ENCODE measurements around the gene DIAPH1. TPM values are rescaled to one million over a fixed set of nuclear protein-coding genes. Genes with fewer than 3 reads are reported as not detected.

The DIAPH1 gene
- total RNA-seq, 1 donor from 2014 or later: 20.4 TPM

- H3K4me1 Mint-ChIP-seq: no peaks in the 10 kb centered on the region
- no peaks in the 10 kb centered on the region for H3K36me3 ChIP-seq
- no peak overlapping the region for H2AFZ ChIP-seq (replicated peaks)
- H3K27me3 Mint-ChIP-seq (ENCODE audit: insufficient read depth, low read depth): no peaks in the 10 kb centered on the region
- H3K4me3 Mint-ChIP-seq: no peak overlapping the region
- H3K4me1 ChIP-seq: peaks cover 7% of the 10 kb centered on the region
- no peaks in the 10 kb centered on the region for H3K36me3 Mint-ChIP-seq
- H3K27me3 ChIP-seq: no peaks in the 10 kb centered on the region
- no peak overlapping the region for H3K4me3 ChIP-seq
- H3K9me3 ChIP-seq (ENCODE audit: low read depth): no peaks in the 10 kb centered on the region
- no peak for DNase-seq (ENCODE audit: low spot score)
- H3F3A ChIP-seq (ENCODE audit: low read depth): no peaks in the 10 kb centered on the region
- no peak overlapping the region for H3K4me2 ChIP-seq
- no peaks in the 10 kb centered on the region for H3K9me3 Mint-ChIP-seq
- H3K27ac Mint-ChIP-seq: no peak overlapping the region
- TF ChIP-seq EZH2phosphoT487 (IDR thresholded peaks at IDR 0.05) (no peak), EZH2 (IDR thresholded peaks at IDR 0.05) (no peak), CTCF (IDR thresholded peaks at IDR 0.05) (no peak)
- H3K27ac ChIP-seq: no peak overlapping the region
- peaks cover 35% of the 10 kb centered on the region for H4K20me1 ChIP-seq (ENCODE audit: low read depth)
- peaks cover 80% of the 10 kb centered on the region for H3K79me2 ChIP-seq (ENCODE audit: low read depth)
- no peak overlapping the region for H3K9ac ChIP-seq
Measured at GRCh38 chr5:141598391-141599345, 20.1 kb downstream of the DIAPH1 start.

GRCh38 chr5:141597814-141598213 lies 21.0 kb downstream of the DIAPH1 start:
- Histone ChIP-seq H3F3A (ENCODE audit: low read depth) (no peaks in the 10 kb centered on the region), H3K79me2 (ENCODE audit: low read depth) (peaks cover 71% of the 10 kb centered on the region), H3K9ac (no peak overlapping the region), H3K4me2 (no peak overlapping the region), H4K20me1 (ENCODE audit: low read depth) (peaks cover 28% of the 10 kb centered on the region), H2AFZ (replicated peaks) (no peak overlapping the region), H3K4me3 (no peak overlapping the region), H3K9me3 (ENCODE audit: low read depth) (no peaks in the 10 kb centered on the region), H3K27ac (no peak overlapping the region), H3K4me1 (peaks cover 7% of the 10 kb centered on the region), H3K27me3 (no peaks in the 10 kb centered on the region), H3K36me3 (no peaks in the 10 kb centered on the region)
- H3K9me3 Mint-ChIP-seq: no peaks in the 10 kb centered on the region
- H3K27ac Mint-ChIP-seq: no peak overlapping the region
- H3K4me1 Mint-ChIP-seq: no peaks in the 10 kb centered on the region
- no peak overlapping the region for H3K4me3 Mint-ChIP-seq
- no peaks in the 10 kb centered on the region for H3K27me3 Mint-ChIP-seq (ENCODE audit: insufficient read depth, low read depth)
- DNase-seq (ENCODE audit: low spot score): no peak
- H3K36me3 Mint-ChIP-seq: no peaks in the 10 kb centered on the region
- TF ChIP-seq EZH2phosphoT487 (IDR thresholded peaks at IDR 0.05): no peak

- no peak overlapping the region for H3K4me3 Mint-ChIP-seq
- no peak for TF ChIP-seq CTCF (IDR thresholded peaks at IDR 0.05)
- TF ChIP-seq EZH2 (IDR thresholded peaks at IDR 0.05): no peak
- no peak for TF ChIP-seq EZH2phosphoT487 (IDR thresholded peaks at IDR 0.05)
- no peak overlapping the region for H3K27ac Mint-ChIP-seq
- no peak overlapping the region for H3K9ac ChIP-seq
- H3K27ac ChIP-seq: no peak overlapping the region
- peaks cover 29% of the 10 kb centered on the region for H4K20me1 ChIP-seq (ENCODE audit: low read depth)
- H3K4me3 ChIP-seq: no peak overlapping the region
- no peaks in the 10 kb centered on the region for H3K4me1 Mint-ChIP-seq
- peaks cover 7% of the 10 kb centered on the region for H3K4me1 ChIP-seq
- H3K9me3 ChIP-seq (ENCODE audit: low read depth): no peaks in the 10 kb centered on the region
- DNase-seq (ENCODE audit: low spot score): no peak
- H3K36me3 Mint-ChIP-seq: no peaks in the 10 kb centered on the region
- no peak overlapping the region for H2AFZ ChIP-seq (replicated peaks)
- H3K27me3 ChIP-seq: no peaks in the 10 kb centered on the region
- H3K27me3 Mint-ChIP-seq (ENCODE audit: insufficient read depth, low read depth): no peaks in the 10 kb centered on the region
- no peaks in the 10 kb centered on the region for H3K9me3 Mint-ChIP-seq
- H3F3A ChIP-seq (ENCODE audit: low read depth): peaks cover 4% of the 10 kb centered on the region
- peaks cover 67% of the 10 kb centered on the region for H3K79me2 ChIP-seq (ENCODE audit: low read depth)
- H3K36me3 ChIP-seq: no peaks in the 10 kb centered on the region
- H3K4me2 ChIP-seq: no peak overlapping the region
Measured at GRCh38 chr5:141597394-141597793, 21.4 kb downstream of the DIAPH1 start.

GRCh38 chr5:141596867-141597266 lies 21.9 kb downstream of the DIAPH1 start:
- DNase-seq (ENCODE audit: low spot score): no peak
- H3K4me3 Mint-ChIP-seq: no peak overlapping the region
- H3K4me1 Mint-ChIP-seq: no peaks in the 10 kb centered on the region
- H3K9ac ChIP-seq: no peak overlapping the region
- H3K27me3 Mint-ChIP-seq (ENCODE audit: insufficient read depth, low read depth): no peaks in the 10 kb centered on the region
- peaks cover 6% of the 10 kb centered on the region for H3F3A ChIP-seq (ENCODE audit: low read depth)
- no peaks in the 10 kb centered on the region for H3K36me3 ChIP-seq
- H3K79me2 ChIP-seq (ENCODE audit: low read depth): peaks cover 66% of the 10 kb centered on the region
- no peak overlapping the region for H3K27ac ChIP-seq
- TF ChIP-seq EZH2phosphoT487 (IDR thresholded peaks at IDR 0.05) (no peak), EZH2 (IDR thresholded peaks at IDR 0.05) (no peak), CTCF (IDR thresholded peaks at IDR 0.05) (no peak)
- H2AFZ ChIP-seq (replicated peaks): no peak overlapping the region
- no peaks in the 10 kb centered on the region for H3K27me3 ChIP-seq
- H3K9me3 ChIP-seq (ENCODE audit: low read depth): no peaks in the 10 kb centered on the region
- no peak overlapping the region for H3K27ac Mint-ChIP-seq
- peaks cover 31% of the 10 kb centered on the region for H4K20me1 ChIP-seq (ENCODE audit: low read depth)
- H3K4me1 ChIP-seq: peaks cover 7% of the 10 kb centered on the region
- no peak overlapping the region for H3K4me3 ChIP-seq
- H3K9me3 Mint-ChIP-seq: no peaks in the 10 kb centered on the region
- no peak overlapping the region for H3K4me2 ChIP-seq
- no peaks in the 10 kb centered on the region for H3K36me3 Mint-ChIP-seq

Measured in neural progenitor cell (in vitro differentiated cells).